NCI-H1930 (cell line): ENCODE measurements around the gene AMFR.
"Not testable (repeated sequence)": the region's sequence is repeated elsewhere in the genome, so short reads cannot be mapped to it uniquely, and the experiment has no call there.

Experiments
- DNase-seq, 2 experiments: peaks; one replicate each; lab custom pipeline; 2025; lab: John Stamatoyannopoulos, UW

The AMFR gene

DNA sequence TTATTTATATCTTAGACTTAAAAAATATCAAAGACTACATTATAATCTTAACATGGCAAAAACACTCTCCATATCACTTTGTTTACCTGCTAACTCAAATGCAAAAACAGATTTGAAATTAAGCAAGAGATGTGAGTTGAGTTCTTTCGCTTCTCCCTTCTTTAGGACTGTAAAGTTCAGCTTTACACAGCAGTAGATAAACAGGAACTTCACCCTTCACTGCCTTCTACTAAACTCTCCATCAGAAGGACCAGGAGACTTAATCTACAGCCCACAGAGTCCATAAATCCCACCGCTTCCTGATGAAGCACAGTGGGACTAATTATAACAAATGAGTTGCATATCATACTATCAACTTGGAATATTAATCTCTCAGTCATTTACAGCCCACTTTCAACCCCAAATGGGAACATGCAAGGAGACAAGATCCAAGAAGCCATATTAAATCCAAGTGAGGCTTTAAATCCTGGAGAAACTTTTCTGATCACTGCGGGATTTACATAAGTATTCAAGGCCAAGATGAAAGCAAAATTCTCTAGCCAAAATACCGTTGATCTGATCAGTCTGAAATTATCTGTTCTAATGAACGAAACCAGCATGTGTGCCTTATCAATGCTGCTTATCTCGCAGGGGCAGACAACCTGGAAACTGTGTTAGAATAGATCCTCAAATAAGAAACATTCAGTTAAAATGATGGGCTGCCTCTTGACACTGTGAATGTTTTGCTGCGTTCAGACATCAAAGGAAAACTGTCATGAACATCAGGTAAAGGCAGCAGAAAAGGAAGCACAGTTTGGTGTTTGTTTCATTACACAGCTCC lies 1.6 kb downstream of the AMFR start:
- DNase-seq, result no peak

DNA sequence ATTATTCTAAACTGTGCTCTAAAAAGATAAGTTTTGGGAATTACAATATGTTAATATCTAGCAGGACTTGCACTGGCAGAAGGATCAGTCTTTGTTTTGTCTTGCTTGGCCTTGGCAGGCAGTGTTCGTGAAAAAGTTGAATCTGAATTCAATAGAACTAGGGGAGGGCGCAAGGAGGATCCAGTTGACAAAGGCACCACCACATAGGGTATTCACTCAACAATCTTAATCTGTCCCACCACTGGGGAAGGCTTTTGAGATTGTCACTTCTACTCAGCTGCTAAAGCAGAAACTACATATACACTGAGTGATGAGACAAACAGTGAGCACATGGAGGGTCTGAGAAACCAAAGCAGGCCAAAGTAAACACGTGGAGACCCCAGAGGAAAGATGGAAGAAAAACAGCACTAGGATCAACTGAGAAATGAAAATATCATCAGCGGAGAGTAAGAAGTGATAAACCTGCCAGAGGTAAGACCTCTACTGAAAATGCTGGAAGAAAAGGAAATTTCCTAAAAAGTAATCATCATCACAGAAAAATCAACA lies 2.4 kb downstream of the AMFR start:
- no peak for DNase-seq

DNA sequence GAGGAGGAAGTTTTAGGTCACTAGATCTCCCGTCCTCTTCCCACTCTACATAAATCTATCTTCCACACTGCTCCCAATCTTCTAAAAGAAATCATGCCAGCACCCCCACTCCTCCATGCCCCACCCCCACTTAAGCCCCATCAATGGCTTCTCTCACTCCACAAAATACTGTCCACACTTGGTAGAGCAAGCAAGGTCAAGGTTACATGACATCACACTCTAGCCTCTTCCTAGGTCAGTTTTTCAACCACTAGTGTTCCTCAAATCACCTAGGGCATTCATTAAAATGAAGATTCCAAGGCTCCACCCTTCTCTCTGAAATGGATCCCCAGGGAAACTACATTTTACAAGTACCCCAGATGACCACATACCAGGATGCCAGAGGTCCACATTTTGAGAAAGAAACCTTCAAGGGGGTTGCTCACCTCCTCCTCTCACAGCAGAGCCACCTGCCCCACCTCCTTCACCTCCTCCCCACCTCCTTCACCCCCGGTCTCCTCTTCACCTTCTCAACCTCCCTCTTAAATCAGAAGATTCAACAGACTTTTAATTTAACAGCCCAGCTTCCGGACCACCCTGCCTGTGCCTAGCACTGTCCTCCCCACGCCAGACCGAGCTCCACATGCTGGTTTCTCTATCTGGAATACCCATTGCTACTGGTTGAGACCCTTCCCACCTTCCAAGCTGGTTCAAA lies 3.2 kb downstream of the AMFR start:
- DNase-seq, result no peak

DNA sequence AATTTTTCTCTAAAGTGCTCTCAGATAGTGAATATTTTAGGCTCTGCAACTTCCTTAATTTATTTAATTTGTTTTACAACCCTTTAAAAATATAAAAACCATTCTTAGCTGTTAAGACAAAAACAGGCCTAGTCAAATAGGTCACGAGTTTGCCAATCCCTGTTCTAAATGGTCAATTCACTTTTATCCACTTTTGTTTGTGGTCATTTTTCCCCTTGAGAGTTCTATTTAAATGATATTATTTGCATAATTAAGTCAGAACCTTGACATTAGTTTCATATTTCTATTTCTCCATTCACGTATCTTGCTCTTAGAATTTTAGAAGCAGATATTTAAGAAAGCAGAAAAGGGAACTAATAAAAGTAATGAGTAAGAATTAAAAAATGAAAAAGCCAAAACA lies 4.0 kb downstream of the AMFR start:
- no peak for DNase-seq

DNA sequence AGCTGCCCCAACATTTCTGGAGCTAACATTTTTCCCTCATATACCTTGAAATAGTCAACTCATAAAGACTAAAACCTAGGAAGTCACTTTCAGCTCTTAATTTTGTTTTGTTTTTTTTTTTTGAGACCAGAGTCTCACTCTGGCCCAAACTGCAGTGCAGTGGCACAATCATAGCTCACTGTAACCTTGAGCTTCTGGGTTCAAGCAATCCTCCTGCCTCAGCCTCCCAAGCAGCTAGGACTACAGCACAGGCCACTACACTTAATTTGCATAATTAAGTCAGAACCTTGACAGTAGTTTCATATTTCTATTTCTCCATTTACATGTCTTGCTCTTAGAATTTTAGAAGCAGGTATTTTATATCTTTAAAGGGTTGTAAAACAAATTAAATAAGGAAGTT lies 4.7 kb downstream of the AMFR start:
- no peak for DNase-seq

DNA sequence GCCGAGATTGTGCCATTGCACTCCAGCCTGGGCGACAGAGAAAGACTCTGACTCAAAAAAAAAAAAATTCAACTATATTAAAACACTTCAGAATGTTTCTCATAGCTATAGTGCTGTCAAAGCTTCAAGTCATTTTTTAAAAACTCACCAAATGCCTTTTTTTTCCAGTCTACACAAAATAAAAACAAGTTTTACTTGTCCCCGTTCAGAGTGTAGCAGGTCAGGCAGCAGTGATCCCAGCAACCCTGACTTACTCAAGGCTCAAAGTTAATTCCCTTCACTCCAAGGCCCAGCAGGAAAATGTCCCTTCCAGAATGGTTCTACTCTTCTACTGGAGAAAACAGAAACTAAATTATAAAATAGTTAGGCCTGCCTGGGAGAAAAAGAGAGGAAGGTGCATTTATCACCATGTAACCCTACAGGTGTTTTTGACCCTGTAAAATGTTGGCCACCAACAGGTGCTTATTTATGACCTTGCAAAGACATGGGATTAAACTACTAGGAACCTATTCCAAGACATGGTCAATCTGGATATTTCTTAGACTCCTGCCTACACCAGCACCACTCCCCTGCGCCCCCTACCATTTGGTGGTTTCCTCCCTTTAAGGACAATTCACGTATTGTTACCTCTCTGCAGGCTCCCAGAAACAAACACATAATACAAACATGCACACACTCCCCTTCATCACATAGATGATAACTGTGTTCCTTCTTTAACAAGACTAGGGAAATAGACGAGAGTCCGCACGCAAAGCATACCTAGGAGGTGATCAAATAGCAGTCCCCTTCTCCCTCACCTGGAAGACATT lies 5.4 kb downstream of the AMFR start:
- no peak for DNase-seq

DNA sequence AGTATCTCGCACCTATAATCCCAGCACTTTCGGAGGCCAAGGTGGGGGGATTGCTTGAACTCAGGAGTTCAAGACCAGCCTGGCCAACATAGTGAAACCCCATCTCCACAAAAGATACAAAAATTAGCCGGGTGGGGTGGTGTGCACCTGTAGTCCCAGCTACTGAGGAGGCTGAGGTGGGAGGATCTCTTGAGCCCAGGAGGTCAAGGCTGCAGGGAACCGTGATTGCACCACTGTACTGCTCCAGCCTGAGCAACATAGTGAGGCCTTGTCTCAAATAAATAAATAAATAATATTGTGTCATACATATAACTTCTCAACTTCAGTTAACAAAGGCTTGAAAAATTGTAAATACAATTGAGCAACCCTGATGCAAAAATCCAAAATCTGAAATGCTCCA lies 8.2 kb downstream of the AMFR start:
- DNase-seq, result no peak

DNA sequence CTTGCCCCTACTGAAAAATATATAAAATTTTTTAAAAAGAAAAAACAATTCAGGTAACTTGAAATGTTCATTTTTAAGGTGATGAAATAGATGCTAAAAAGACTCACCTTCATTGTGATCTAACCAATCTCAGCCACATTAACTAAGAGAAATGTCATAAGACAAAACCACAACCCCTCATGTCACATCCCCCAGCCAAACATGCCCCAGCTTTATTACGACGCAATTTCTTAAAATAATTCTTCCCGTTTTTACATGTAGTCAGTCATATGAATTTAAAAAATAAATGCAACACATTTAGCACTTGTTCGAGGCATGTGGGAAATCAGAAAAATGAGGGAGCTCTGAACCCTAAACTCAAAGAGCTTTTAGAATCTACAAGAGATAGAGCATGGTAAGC lies 9.5 kb downstream of the AMFR start:
- DNase-seq, result no peak

DNA sequence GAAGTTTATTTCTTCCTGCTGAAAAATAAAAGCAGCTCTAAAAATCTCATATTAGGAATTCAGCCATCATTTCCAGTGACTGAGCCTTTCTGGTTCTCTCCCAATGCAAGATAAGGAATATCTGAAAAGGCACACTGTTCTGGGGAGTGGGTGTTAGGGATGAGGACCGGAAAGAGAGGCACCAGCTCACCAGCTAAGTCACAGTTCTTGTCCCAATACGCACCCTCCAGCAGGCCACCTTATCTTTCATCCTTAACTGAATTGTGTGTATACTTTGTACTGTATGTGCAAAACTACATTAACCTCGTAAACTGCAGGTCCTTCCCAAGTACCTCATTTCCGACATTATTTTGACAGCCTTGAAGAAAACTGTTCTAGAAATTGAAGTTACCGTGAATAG lies 11.0 kb downstream of the AMFR start:
- no peak for DNase-seq

DNA sequence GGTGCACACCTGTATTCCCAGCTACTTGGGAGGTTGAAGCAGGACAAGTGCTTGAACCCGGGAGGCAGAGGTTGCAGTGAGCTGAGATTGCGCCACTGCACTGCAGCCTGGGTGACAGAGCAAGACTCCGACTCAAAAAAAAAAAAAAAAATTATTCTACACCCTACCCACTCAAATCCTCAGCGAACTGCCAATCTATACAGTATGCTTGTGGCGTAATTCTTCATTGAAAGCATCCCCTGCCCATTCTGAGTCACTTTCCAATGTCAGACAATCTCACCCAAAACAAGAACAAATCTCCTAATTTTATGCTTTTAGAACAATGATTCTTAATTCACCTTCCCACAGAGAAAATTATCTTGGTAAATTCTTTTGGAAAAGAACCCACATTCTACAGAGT lies 12.0 kb downstream of the AMFR start:
- no peak for DNase-seq

DNA sequence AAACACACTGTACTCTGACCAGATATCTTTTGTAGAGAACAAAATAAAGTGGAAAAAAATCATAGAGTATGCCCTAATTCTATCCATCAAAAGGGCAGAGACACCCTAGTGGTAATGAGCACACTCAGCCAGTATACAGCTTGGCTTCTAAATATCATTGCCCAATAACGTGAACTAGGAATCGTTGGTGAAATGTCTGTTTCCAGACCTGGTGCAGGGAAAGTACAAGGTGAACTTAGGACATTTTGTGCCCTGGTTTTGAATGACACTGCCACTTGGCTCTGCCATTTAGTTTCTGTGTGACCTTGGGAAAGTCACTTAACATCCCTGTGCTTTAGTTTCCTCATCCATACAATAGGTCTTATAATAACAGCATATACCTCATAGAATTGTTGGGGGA lies 13.7 kb downstream of the AMFR start:
- DNase-seq, result no peak

DNA sequence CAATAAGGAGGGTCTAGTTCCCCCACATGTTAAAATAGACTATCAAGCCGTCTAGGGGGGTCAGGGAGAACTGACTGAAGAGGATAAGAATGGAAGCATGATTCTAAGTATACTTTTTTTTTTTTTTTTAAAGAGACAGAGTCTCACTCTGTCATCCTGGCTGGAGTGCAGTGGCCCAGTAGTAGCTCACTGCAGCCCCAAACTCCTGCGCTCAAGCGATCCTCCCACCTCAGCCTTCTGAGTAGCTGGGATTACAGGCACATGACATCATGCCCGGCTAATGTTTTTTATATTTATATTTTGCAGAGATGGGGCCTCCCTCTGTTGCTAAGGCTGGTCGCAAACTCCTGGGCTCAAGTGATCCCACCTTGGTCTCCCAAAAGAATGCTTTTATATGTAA lies 14.2 kb downstream of the AMFR start:
- no peak for DNase-seq

DNA sequence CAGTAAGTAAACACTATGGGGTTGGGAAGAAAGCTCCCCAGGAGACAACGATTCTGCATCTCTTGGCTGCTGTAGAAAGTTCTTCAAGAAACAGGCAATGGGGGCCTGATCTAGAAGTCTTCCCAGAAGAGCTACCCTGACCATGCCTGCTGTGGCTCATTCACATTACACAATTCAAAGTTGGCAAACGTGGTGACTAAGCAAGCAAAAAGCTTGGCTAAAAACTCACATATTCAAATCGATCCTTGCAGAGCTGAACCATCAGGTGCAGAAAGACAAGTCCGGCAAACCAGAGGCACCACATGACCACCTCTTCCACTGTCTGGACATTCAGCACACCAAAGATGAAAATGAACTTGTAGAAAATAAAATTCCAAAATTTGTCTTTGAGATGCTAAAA lies 16.1 kb downstream of the AMFR start:
- DNase-seq, result no peak

DNA sequence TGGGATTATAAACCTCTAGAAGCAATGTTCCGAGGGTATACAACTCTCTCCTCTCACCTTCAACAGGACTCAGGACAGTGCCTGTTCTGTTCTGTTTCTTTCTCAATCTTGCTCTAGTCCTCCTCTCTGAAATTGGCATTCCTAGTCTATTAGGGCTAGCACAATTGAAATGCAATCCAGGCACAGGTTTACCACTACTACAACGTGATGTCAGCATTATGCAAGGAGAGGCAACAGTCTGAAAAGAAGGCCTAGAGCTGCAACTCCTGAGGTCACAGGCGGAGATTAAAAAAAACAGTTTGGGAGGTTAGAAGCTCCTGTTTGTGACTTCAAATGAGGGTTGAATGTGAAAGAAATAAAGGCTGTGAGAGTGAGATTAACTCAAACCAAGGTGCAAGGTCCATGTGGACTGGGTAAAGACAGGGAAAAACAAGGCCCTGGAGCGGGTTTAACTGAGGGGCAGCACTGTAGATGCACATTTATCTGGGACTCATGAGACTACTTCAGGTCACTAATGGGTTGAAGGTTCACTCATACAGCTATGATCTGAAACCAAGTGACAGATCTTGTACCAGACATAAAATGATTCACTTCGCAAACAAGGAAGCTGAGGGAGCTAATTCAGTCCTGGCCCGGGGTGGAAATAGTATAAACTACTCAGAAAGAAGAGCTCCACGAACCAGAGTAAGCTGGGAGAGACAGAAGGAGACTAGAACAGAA lies 16.8 kb downstream of the AMFR start:
- DNase-seq, result no peak

DNA sequence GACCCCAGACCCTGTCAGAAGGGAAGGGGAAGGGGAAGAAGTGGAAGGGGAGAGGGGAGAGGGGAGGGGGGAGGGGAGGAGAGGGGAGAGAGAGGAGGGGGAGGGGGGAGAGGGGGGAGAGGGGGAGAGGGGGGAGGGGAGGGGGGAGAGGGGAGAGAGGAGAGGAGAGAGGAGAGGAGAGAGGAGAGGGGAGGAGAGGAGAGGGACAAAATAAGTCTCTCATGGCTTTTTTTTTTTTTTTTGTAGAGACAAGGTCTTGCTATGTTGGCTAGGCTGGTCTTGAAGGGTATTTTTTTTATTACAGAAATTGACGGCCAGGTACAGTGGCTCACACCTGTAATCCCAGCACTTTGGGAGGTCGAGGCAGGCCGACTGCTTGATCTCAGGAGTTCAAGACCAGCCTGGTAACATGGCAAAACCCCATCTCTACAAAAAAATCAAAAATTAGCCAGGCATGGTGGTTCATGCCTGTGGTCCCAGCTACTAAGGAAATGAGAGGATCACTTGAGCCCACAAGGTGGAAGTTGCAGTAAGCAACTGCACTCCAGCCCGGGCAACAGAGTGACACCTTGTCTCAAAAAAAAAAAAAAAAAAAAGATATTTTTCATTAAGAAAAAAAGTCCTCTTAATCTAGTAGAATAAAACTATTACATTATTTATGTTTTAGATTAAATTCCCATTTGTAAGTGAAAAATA lies 19.2 kb downstream of the AMFR start:
- no peak for DNase-seq

DNA sequence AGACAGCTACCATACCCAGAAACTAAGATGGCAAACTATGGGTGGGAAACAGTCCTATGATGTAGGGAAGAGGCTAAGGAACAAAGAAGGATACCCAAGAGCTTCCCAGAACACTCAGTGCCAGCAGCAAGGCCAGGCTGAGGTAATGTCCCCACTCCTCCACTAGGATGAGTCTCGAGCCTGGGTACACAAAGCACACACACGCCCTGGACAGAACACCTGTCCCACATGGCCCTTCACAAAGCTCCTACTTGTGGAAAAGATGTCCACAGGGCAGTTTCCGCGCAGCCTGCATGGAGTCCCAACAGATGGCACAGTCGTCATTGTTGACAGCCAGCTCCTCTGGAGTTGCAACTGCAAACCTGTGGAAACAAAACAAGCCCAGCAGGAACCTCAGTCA lies 23.9 kb downstream of the AMFR start:
- no peak for DNase-seq

DNA sequence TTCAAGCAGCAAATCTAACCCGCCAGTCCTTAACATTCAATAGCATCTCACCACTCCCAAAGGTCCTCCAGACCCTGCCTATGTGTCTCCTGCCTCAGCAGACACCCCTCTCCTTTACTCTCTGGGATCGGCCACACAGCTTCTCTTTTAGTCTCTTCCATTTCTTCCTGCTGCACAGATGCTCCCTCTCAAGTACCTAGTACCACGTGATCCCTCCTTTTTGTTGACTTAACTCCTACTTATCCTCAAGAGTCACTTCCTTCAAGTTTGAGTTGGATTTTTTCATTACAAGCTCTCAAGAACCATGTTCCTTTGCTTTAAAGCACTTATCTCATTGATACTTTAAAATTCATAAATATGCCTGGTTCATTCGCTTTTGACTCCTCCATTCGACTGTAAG lies 24.9 kb downstream of the AMFR start:
- DNase-seq, result no peak

DNA sequence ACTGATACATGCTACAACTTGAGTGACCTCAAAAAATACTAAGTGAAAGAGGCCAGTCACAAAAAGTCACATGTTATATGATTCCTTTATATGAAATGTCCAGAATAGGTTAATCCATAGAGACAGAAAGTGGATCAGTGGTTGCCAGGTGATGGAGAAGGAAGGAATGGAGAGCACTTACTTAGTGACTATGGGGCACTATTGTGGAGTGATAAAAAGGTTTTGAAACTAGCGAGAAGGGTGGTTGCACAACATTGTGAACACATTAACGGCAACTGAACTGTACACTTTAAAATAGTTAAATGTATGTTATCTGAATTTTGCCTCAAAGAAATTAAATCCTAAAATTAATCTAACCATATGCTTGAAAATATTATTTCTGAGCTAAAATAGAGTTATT lies 25.9 kb downstream of the AMFR start:
- no peak for DNase-seq

DNA sequence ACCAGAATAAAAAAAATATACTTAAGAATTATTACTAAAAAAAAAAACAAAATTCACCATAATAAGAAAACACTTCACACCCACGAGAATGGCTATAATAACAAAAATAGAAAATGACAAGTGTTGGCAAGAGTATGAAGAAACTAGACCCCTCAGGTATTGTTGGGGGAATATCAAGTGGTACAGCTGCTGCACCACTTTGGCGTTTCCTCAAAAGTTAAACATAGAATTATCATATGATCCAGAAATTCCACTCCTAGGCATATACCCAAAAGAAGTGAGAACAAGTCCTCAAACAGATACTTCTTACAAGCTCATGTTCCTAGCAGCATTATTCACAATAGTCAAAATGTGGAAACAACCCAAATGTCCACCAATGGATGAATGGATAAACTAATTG lies 26.3 kb downstream of the AMFR start:
- no peak for DNase-seq

DNA sequence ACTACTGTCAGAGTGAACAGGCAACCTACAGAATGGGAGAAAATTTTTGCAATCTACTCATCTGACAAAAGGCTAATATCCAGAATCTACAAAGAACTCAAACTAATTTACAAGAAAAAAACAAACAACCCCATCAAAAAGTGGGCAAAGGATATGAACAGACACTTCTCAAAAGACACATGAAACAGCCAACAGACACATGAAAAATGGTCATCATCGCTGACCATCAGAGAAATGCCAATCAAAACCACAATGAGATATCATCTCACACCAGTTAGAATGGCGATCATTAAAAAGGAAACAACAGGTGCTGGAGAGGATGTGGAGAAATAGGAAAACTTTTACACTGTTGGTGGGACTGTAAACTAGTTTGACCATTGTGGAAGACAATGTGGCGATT lies 28.6 kb downstream of the AMFR start:
- not testable (repeated sequence) for DNase-seq

DNA sequence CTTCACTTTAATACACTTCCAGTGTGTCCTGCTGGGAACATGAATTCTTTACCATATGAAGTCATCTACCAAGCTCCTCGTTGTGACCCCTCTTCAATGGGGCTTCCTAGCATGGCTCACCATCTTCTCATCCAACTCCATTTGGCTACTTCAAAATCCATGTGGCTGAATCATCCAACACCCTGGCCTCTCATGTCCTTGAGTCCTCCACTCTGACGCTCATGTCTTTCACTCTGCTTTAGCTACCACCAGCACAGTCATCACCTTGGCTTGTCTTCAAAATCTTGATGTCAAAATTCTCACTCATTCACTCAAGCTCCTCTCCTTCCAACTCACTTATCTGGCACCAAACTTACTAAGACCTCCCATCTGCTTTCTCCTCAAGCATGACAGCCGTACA lies 35.8 kb downstream of the AMFR start:
- no peak for DNase-seq
